Midbrain (tissue), 1 donor: Measurements from ENCODE around the gene CDC42.

Experiments
- DNase-seq: peaks from one replicate; lab custom pipeline; 2025; lab: John Stamatoyannopoulos, UW

CDC42 gene

GRCh38 chr1:22131062-22131461 is 78.6 kb downstream of the CDC42 start:
- no peak for DNase-seq

DNA sequence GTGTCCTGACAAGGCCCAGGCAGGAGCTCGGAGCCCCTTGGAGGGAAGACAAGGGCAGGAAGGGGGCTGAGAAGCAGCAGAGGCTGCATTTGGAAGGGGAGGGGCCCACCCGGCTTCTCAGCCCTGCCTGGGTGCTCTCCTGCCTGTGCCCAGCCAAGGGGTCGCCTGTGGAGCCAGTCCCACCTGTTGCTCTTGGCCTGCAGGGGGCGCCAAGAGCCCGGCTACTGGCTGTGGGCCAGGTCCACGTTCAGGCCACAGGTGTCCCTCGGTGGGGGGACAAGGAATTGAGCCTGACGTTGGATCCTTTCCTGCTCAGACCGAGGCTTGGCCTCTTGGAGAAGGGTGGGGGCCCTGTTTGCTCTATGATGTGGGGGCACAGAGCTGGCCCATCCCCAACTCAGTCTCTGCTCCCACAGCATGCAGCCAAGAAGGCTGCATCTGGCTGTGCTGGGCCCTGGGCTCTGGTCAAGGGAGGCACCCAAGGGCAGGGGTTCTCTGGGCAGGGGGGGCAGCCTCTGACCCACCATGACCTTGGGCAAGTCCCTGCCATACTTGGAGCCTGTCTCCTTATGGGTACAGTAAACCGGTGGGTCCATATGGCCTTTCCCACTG is 79.5 kb downstream of the CDC42 start:
- DNase-seq, result no peak

- DNase-seq, result no peak
Measured at GRCh38 chr1:22132517-22133235, 80.2 kb downstream of the CDC42 start.

GRCh38 chr1:22133247-22133930 is 80.9 kb downstream of the CDC42 start:
- no peak for DNase-seq

DNA sequence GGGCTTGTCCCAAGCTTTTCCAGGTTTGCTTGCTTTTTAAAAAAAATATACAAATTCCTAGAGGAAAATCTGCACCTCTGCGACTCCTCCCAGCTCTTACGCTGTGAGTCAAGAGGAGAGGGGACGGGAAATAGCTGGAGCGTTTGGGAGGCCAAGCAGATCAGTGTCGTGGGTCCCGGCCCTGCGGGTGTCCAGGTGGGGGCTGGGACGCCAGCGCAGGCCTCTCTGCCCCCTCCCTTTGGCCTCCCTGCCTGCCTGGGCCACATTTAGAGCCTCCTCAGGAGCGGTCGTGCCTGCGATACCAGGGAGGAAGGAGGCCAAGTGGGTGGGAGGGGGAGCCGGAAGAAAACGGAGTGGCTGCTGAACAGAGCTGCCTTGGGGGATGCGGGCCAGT is 81.4 kb downstream of the CDC42 start:
- no peak for DNase-seq

- no peak for DNase-seq
Measured at GRCh38 chr1:22137004-22137720, 84.7 kb downstream of the CDC42 start.

- DNase-seq, result no peak
Measured at GRCh38 chr1:22139066-22139594, 86.6 kb downstream of the CDC42 start.

DNA sequence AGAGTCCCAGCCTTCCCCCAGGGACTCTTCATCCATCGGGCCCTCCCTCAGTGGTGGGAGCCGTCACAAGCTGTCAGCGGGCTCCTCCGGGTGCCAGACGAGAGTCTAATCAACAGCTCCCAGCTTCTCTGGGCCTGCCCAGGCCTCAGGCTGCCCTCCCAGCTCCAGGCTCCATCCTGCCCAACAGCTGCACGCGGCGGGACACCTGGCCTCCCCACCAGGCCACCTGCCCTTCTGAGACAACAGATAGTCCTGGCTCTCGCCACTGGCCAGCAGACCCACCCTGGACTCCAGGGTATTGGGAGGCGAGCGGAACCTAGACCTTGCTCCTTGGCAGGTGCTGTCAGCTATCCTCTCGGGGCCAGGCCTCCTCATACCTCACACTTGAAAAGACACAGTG is 87.3 kb downstream of the CDC42 start:
- DNase-seq, result no peak
